RWPE2 (cell line): ENCODE data around the gene AP1S1.
A peak's percentile ranks its signal among the peaks of the same experiment; 100 is the strongest.

Experiments used
- ATAC-seq: fragments of 200-7000 bp; cut with Tn5 transposase; 3 replicates; pipeline ENCODE4 v1.9.1; 2021; ENCODE audit warnings: low read depth
- DNase-seq: peaks from one replicate; pipeline ENCODE4 v3.0.0-alpha.2; 2020; ENCODE audit warnings: low spot score
- H3K27ac ChIP-seq: fragments of 450-650 bp; 2 replicates; pipeline ENCODE4 v1.5.1; 2017; ENCODE audit warnings: mild to moderate bottlenecking; ENCODE audit not compliant: poor library complexity, severe bottlenecking
- H3K27me3 ChIP-seq: fragments of 250-450 bp; sonication (Bioruptor Pico); 2 replicates; pipeline ENCODE4 v1.5.1; 2021; ENCODE audit warnings: mild to moderate bottlenecking, moderate library complexity; ENCODE audit not compliant: insufficient read depth, poor library complexity, severe bottlenecking
- H3K36me3 ChIP-seq: fragments of 250-450 bp; sonication (Bioruptor Pico); 2 replicates; pipeline ENCODE4 v1.5.1; 2020; ENCODE audit warnings: low read depth, mild to moderate bottlenecking, moderate library complexity
- H3K4me1 ChIP-seq: fragments of 250-450 bp; sonication (Bioruptor Pico); 2 replicates; pipeline ENCODE4 v1.5.1; 2021; ENCODE audit warnings: mild to moderate bottlenecking, moderate library complexity; ENCODE audit not compliant: insufficient read depth, poor library complexity, severe bottlenecking
- H3K4me3 ChIP-seq: fragments of 250-450 bp; sonication (Bioruptor Pico); 2 replicates; pipeline ENCODE4 v1.5.1; 2021; ENCODE audit warnings: mild to moderate bottlenecking, moderate library complexity; ENCODE audit not compliant: severe bottlenecking
- H3K9me3 ChIP-seq: fragments of 250-450 bp; sonication (Bioruptor Pico); 2 replicates; pipeline ENCODE4 v1.5.1; 2021; ENCODE audit warnings: mild to moderate bottlenecking, moderate library complexity; ENCODE audit not compliant: severe bottlenecking
- CTCF ChIP-seq: fragments of 450-650 bp; IDR thresholded peaks from one replicate; pipeline ENCODE4 v1.5.1; 2017; ENCODE audit warnings: mild to moderate bottlenecking, moderate library complexity; ENCODE audit not compliant: poor library complexity, severe bottlenecking

AP1S1 gene

DNA sequence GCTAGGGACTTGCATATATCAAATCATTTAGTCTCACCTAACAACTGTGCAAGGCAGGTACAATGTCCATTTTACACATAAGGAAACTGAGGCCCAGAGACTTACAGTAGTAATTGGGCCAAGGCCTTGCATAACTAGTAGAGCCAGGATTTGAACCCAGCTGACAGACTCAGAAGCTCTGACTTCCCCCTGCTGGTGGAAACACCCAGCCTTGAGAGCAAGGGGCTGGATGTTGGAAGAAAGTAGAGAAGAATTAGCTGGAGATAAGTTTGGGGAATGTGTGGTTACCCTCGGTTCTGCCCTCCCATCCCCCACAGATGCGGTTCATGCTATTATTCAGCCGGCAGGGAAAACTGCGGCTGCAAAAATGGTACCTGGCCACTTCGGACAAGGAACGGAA, 2.0 kb downstream of the AP1S1 start:
- TF ChIP-seq CTCF: no peak
- Histone ChIP-seq H3K4me3 (no peak overlapping the region), H3K27me3 (no peaks in the 10 kb centered on the region), H3K4me1 (peaks cover 26% of the 10 kb centered on the region), H3K9me3 (no peaks in the 10 kb centered on the region), H3K36me3 (peaks cover 43% of the 10 kb centered on the region), H3K27ac (peak overlapping the region; percentile 77)
- no peak for ATAC-seq
- DNase-seq: no peak

DNA sequence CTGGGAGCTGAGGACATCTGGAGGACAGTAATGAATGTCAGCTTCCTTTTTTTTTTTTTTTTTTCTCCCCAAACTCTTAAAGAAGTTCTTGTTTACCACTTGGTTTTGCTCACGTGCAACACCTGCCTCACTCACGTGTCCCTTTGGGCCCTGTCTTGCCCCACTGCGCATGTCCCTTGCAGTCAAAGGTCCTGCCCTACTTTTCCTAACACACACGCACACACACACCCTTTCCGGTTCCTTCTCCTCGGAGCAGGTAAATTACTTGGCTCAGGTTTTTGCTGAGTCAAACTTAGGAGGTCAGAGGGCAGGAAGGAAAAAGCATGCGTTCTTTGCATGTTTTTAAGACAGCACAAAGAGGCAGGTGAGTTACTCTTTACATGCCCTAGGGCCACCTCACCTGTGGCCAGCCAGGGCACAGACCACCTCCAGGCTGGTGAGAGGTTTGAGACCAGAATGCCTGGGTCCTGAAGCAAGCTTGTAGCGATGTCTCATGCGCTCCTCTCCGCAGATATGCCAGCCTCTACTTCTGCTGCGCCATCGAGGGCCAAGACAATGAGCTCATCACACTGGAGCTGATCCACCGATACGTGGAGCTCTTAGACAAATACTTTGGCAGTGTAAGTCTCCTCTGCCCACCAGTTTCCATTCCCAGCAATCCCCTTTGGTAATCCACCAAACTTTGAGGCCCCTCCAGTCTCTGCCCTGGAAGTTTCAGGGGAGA, 2.8 kb downstream of the AP1S1 start:
- ATAC-seq (peak; percentile 37; the same call in 2 of the 3 replicates), DNase-seq (no peak)
- peaks cover 50% of the 10 kb centered on the region for H3K36me3 ChIP-seq
- TF ChIP-seq CTCF: no peak
- peak overlapping the region; percentile 77 for H3K27ac ChIP-seq
- H3K4me3 ChIP-seq: no peak overlapping the region
- no peaks in the 10 kb centered on the region for H3K9me3 ChIP-seq
- H3K4me1 ChIP-seq: peaks cover 26% of the 10 kb centered on the region
- no peaks in the 10 kb centered on the region for H3K27me3 ChIP-seq

DNA sequence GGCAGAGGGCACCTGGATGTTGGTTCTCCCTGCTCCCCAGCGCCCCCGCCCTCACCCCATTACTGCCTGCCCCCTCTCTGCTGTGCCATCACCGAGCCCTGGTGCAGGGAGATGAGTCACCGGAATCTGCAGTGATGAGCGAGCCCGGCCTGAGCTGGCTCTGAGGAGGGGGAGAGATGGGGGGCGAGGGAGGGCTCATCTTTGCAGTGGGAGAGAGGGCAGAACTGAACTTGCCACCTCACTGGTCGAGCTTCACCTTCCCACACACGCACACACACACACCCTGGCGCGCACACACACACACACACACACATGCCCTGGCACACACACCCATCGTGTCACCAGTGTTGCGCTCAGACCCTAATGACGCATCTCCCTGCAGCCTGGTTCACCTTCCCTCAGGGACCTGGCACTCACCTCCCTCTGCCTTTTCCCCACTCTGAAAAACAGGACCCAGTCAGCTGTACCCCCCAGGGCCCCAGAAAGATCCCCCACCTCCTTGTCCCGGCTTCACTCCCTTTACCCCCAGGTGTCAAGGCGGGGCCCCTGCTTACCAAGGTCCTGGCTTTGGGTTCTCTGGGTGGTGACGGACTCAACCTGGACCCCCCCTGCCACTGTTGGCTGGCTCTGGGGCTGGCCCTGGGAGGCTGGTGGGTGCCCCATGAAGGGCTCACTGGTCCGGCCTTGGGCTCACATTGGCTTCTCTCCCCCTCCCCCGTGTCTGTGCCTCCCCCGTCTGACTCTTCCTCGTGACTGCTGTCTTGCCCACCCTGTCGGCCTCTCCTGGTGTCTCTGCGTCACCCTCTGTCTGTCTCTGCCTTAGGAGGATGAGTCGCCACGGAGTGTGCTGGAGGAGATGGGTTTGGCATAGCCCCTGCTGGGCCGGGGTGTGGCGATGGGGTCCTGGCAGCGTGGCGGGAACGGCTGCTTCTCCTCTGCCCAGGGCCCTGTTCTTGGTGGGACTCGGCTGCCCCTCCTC, 5.7 kb downstream of the AP1S1 start:
- peak overlapping the region; percentile 43 for H3K27ac ChIP-seq
- peaks cover 5% of the 10 kb centered on the region for H3K27me3 ChIP-seq
- peaks cover 26% of the 10 kb centered on the region for H3K4me1 ChIP-seq

GRCh38 chr7:101160910-101161309, 6.6 kb downstream of the AP1S1 start:
- Histone ChIP-seq H3K9me3 (no peaks in the 10 kb centered on the region), H3K36me3 (peaks cover 53% of the 10 kb centered on the region), H3K4me1 (peaks cover 20% of the 10 kb centered on the region), H3K4me3 (no peak overlapping the region), H3K27me3 (peaks cover 12% of the 10 kb centered on the region), H3K27ac (peak overlapping the region; percentile 43)
- no peak for TF ChIP-seq CTCF
- no peak for ATAC-seq
- DNase-seq: no peak

More for the DNA sequence above, 5.7 kb downstream of the AP1S1 start:
- no peak for DNase-seq
- Histone ChIP-seq H3K9me3 (no peaks in the 10 kb centered on the region), H3K4me3 (no peak overlapping the region), H3K36me3 (peaks cover 54% of the 10 kb centered on the region)
- ATAC-seq: peak; percentile 28; the same call in 1 of the 3 replicates
- no peak for TF ChIP-seq CTCF
